Measurements from ENCODE around the gene AHRR. TPM values are rescaled to one million over a fixed set of nuclear protein-coding genes. Genes with fewer than 3 reads are reported as not detected.

The AHRR gene
- total and polyA plus RNA-seq, 9 of the 15 experiments (the other 6 are each of a cell fraction or from before 2014, with no cell fraction given) = 0.06 to 1.6 (median 0.75) TPM; not detected in 1

- Histone ChIP-seq H3K9ac (ENCODE audit: insufficient read depth in 1 of 2, low read depth in 2 of 2, low read length in 2 of 2) (no peak overlapping the region; a peak in 1 of 4 replicates), H3K27me3 (ENCODE audit: control insufficient read depth in 2 of 2, insufficient read depth in 2 of 2, low read length in 2 of 2) (peaks cover 4 to 45% of the 10 kb centered on the region in 2 experiments; a peak in 4 of 5 replicates), H3K4me2 (ENCODE audit: insufficient read depth, low read length) (no peak overlapping the region), H3K4me1 (replicated peaks in 1 of 2; ENCODE audit: control insufficient read depth in 2 of 2, insufficient read depth in 2 of 2, low read length in 2 of 2) (peaks cover 0 to 30% of the 10 kb centered on the region in 2 experiments; a peak in 2 of 5 replicates), H3K27ac (ENCODE audit: extremely low read depth, low read depth, low read length) (no peak overlapping the region), H3K9me1 (ENCODE audit: control insufficient read depth, insufficient read depth, low read length) (no peaks in the 10 kb centered on the region), H4K20me1 (replicated peaks; ENCODE audit: control insufficient read depth, insufficient read depth, low read length) (no peaks in the 10 kb centered on the region), H3K79me2 (ENCODE audit: control insufficient read depth, insufficient read depth, low read length) (no peaks in the 10 kb centered on the region), H3K36me3 (ENCODE audit: control insufficient read depth, insufficient read depth, low read length) (no peaks in the 10 kb centered on the region), H3K4me3 (no peak overlapping the region), H3K9me3 (replicated peaks; ENCODE audit: control insufficient read depth, insufficient read depth, low read depth, low read length) (no peaks in the 10 kb centered on the region), H2AFZ (ENCODE audit: low read depth, low read length) (no peak overlapping the region)
- WGBS (ENCODE audit: insufficient coverage, low coverage, missing lambda C conversion rate) = 39% methylated on average over 13 of the region's 13 CpGs
- CTCF ChIA-PET (ENCODE audit: low intra/inter-chr PET ratio) = no interaction called here
- ATAC-seq (no peak), FAIRE-seq (no peak), DNase-seq (ENCODE audit: extremely low read depth in 1 of 4, low spot score in 3 of 4) (no peak)
- intact Hi-C loops (cut with micrococcal nuclease) = no loop called here
- POLR2A ChIA-PET = interaction anchor here (0.7 kb wide), 1 partner anchor 13 kb away, joined by 3 read pairs; no protein-coding TSS in a partner anchor
- BruUV-seq (replicated peaks) = no TSS peak
- TF ChIP-seq CREB1 (IDR thresholded peaks at IDR 0.05) = no peak
- no peak for TF ChIP-seq CREB1 (CRISPR knock-in tag; IDR thresholded peaks at IDR 0.05)
- TF ChIP-seq ILF3 (IDR thresholded peaks at IDR 0.05; ENCODE audit: borderline replicate concordance) = no peak
- TF ChIP-seq NR2C2 (CRISPR knock-in tag; IDR thresholded peaks at IDR 0.05) = no peak
- no peak for TF ChIP-seq NR2C2 (tag; IDR thresholded peaks at IDR 0.05)
- TF ChIP-seq MTA3 (IDR thresholded peaks at IDR 0.05; ENCODE audit: borderline replicate concordance) = no peak
- no peak for TF ChIP-seq NRF1 (conservative IDR thresholded peaks at IDR 0.05 in 1 of 2, IDR thresholded peaks at IDR 0.05 in 1 of 2)
- TF ChIP-seq FUS (optimal IDR thresholded peaks at IDR 0.05; ENCODE audit: low read depth, low read length) = no peak
- TF ChIP-seq ZNF584 (CRISPR knock-in tag; IDR thresholded peaks at IDR 0.05; ENCODE audit: low read depth) = no peak
- TF ChIP-seq ZNF311 (CRISPR knock-in tag; IDR thresholded peaks at IDR 0.05) = no peak
- no peak for TF ChIP-seq ZNF696 (CRISPR knock-in tag; conservative IDR thresholded peaks at IDR 0.05)
- TF ChIP-seq HDAC8 (tag; IDR thresholded peaks at IDR 0.05) = no peak
- in situ Hi-C loops (cut with MboI) = no loop called here
Observed at GRCh38 chr5:421901-422300, 100.4 kb downstream of the AHRR start.
